Natural killer cell (primary cell): Measurements from ENCODE around the gene IFI6. TPM values are rescaled to one million over a fixed set of nuclear protein-coding genes. Genes with fewer than 3 reads are reported as not detected.

Source experiments
- ATAC-seq, 3 donors: fragments of 150-1000 bp in 2 of 3; fragments of 200-7000 bp in 1 of 3; cut with Tn5 transposase; 1 replicate in 1 of 3; 2 replicates in 2 of 3; pipeline ENCODE4 v1.10.0; 2021; ENCODE audit warnings: mild to moderate bottlenecking in 2 of 3, moderate library complexity in 2 of 3
- DNase-seq, 2 donors: peaks; one replicate each; pipeline versions ENCODE4 v3.0.0 to v3.0.0-alpha.2; 2013 to 2021; ENCODE audit warnings: mixed read lengths in 1 of 2
- H3K27ac ChIP-seq: one replicate; pipeline ENCODE4 v1.5.1; 2013; ENCODE audit warnings: mild to moderate bottlenecking, low read length
- H3K27me3 ChIP-seq: one replicate; pipeline ENCODE4 v1.6.1; 2013; ENCODE audit warnings: low read length; ENCODE audit not compliant: control insufficient read depth, insufficient read depth
- H3K36me3 ChIP-seq: one replicate; pipeline ENCODE4 v1.6.1; 2013; ENCODE audit warnings: low read length; ENCODE audit not compliant: control insufficient read depth, insufficient read depth
- H3K4me1 ChIP-seq: one replicate; pipeline ENCODE4 v1.6.1; 2013; ENCODE audit warnings: low read length; ENCODE audit not compliant: control insufficient read depth, insufficient read depth
- H3K4me3 ChIP-seq: one replicate; pipeline ENCODE4 v1.5.1; 2013; ENCODE audit warnings: low read length
- H3K9me3 ChIP-seq: one replicate; pipeline ENCODE4 v1.6.1; 2013; ENCODE audit warnings: low read length; ENCODE audit not compliant: control insufficient read depth, insufficient read depth
- H3K27ac Mint-ChIP-seq, 2 donors: one replicate each; pipeline ENCODE4 v1.8.0; 2022; ENCODE audit warnings: mild to moderate bottlenecking in 2 of 2, mixed read lengths in 2 of 2, moderate library complexity in 1 of 2
- H3K27me3 Mint-ChIP-seq, 2 donors: one replicate each; pipeline ENCODE4 v1.8.0; 2022; ENCODE audit warnings: low read depth in 2 of 2, mixed read lengths in 2 of 2
- H3K36me3 Mint-ChIP-seq: one replicate; pipeline ENCODE4 v1.8.0; 2022; ENCODE audit warnings: mixed read lengths
- H3K4me1 Mint-ChIP-seq, 2 donors: one replicate each; pipeline ENCODE4 v1.8.0; 2022; ENCODE audit warnings: mixed read lengths in 2 of 2
- H3K4me3 Mint-ChIP-seq: one replicate; pipeline ENCODE4 v1.8.0; 2022; ENCODE audit warnings: mild to moderate bottlenecking, moderate library complexity, mixed read lengths
- H3K9me3 Mint-ChIP-seq, 2 donors: one replicate each; pipeline ENCODE4 v1.8.0; 2022; ENCODE audit warnings: mixed read lengths in 2 of 2
- WGBS: methylation state at CpG from one replicate; pipeline ENCODE4 v1.1.7; 2013; ENCODE audit warnings: missing lambda C conversion rate; ENCODE audit not compliant: insufficient coverage; 5-methylcytosine and 5-hydroxymethylcytosine counted together
- intact Hi-C: fragments of 100-400 bp; cut with micrococcal nuclease; formaldehyde crosslinking; loops from one replicate; pipeline ENCODE4 v1.14.2; 2022
- total RNA-seq, 4 donors: library from RNA; stranded (reverse); fragments of 120-200 nt in 1 of 4; gene quantifications; one replicate each; pipeline versions ENCODE4 v1.2.3 to v1.2.4, GENCODE V29; 2013 to 2022
- TF ChIP-seq, protein P1 (sequence below): fragments of 200-600 bp; IDR thresholded peaks from one replicate; pipeline ENCODE4 v1.8.0; 2022; ENCODE audit warnings: antibody characterized with exemption

IFI6 gene
- total RNA-seq, 3 donors from 2014 or later (not counting 1 experiment from before 2014, with no cell fraction given): 26.7 to 36.0 (median 34.8) TPM

DNA sequence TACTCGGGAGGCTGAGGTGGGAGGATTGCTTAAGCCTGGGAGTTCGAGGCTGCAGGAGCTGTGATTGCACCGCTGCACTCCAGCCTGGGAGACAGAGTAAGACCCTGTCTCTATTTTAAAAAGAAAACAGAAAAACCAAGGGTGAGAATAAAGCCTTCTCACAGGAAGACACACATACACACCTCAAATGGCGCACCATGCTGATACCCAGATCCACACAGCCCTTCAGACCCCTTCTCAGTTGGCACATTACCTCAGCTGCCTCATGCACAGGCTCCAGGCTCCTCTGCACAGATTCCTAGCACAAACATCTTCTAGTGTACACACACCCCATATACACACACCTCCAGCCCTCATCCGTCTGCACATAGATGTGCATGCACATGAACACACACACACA is 44.9 kb downstream of the IFI6 start:
- Histone ChIP-seq H3K4me3 (peak overlapping the region; percentile 63), H3K36me3 (peaks cover 23% of the 10 kb centered on the region), H3K27ac (peak overlapping the region; percentile 90), H3K9me3 (no peaks in the 10 kb centered on the region), H3K4me1 (peaks cover 98% of the 10 kb centered on the region), H3K27me3 (no peaks in the 10 kb centered on the region)
- WGBS: 41% methylated on average over 5 of the region's 5 CpGs
- no peaks in the 10 kb centered on the region for H3K36me3 Mint-ChIP-seq
- ATAC-seq: peak; percentile 43 to 65 (median 64)
- peak in 1 of 2 donors; percentile 42 for DNase-seq
- H3K4me1 Mint-ChIP-seq: peaks cover 60 to 67% of the 10 kb centered on the region in 2 donors
- TF ChIP-seq, protein P1, sequence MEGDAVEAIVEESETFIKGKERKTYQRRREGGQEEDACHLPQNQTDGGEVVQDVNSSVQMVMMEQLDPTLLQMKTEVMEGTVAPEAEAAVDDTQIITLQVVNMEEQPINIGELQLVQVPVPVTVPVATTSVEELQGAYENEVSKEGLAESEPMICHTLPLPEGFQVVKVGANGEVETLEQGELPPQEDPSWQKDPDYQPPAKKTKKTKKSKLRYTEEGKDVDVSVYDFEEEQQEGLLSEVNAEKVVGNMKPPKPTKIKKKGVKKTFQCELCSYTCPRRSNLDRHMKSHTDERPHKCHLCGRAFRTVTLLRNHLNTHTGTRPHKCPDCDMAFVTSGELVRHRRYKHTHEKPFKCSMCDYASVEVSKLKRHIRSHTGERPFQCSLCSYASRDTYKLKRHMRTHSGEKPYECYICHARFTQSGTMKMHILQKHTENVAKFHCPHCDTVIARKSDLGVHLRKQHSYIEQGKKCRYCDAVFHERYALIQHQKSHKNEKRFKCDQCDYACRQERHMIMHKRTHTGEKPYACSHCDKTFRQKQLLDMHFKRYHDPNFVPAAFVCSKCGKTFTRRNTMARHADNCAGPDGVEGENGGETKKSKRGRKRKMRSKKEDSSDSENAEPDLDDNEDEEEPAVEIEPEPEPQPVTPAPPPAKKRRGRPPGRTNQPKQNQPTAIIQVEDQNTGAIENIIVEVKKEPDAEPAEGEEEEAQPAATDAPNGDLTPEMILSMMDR: no peak
- H3K27ac Mint-ChIP-seq: no peak overlapping the region
- no peak overlapping the region for H3K4me3 Mint-ChIP-seq
- no peaks in the 10 kb centered on the region for H3K9me3 Mint-ChIP-seq
- intact Hi-C loops: no loop called here
- no peaks in the 10 kb centered on the region for H3K27me3 Mint-ChIP-seq

DNA sequence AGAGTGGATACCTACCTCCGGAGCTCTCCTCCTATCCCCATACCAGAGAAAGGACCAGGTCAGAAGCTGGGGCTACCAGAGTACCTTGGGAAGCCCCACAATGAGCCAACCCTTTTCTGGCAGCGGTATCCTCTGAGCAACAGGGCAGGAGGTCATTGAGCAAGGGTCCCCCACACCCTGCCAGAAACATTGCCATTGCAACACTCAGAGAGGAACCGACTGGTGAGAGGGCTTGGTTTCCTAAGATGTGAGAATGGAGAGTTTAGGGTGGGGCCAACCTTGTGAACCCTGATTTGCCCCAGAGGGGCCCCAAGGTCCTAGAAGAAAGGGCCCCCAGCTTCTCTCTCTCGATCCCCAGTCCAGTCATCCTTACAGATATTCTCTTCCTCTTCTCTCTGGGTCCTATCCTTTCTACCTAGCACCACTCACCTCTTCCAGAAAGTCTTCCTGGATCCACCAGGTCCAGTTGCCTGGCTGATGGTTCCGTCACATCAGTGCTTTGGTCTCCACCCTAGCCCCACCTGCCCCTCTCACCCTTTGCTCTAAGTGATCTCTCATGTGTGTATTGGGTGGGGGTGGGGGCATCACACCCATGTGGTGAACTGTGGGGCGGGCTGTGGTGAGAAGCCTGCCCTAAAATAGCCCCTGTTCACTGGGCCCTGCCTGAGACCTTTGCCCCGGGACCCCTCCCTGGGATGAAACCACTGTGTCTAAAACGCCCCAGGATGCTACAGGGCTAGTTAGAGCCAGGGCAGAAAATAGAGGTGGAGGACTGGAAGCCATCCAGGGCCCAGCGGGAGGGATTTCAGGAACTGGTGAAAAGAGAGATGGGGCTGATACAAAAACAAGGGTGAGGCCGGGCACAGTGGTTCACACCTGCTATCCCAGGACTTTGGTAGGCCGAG is 45.7 kb downstream of the IFI6 start:
- no peaks in the 10 kb centered on the region for H3K9me3 Mint-ChIP-seq
- Histone ChIP-seq H3K9me3 (no peaks in the 10 kb centered on the region), H3K36me3 (peaks cover 31% of the 10 kb centered on the region), H3K4me1 (peaks cover 98% of the 10 kb centered on the region), H3K27me3 (no peaks in the 10 kb centered on the region), H3K4me3 (peak overlapping the region; percentile 63), H3K27ac (peak overlapping the region; percentile 90)
- no peak overlapping the region for H3K4me3 Mint-ChIP-seq
- peaks cover 56 to 61% of the 10 kb centered on the region in 2 donors for H3K4me1 Mint-ChIP-seq
- intact Hi-C loops: loop anchor here (1.0 kb wide), 1 partner anchor 17 kb away; no protein-coding TSS in a partner anchor
- ATAC-seq: peak; percentile 42 to 69 (median 52)
- H3K27ac Mint-ChIP-seq: no peak overlapping the region
- H3K27me3 Mint-ChIP-seq: no peaks in the 10 kb centered on the region
- DNase-seq: peak in 1 of 2 donors; percentile 48
- WGBS: 14% methylated on average over 10 of the region's 11 CpGs
- no peaks in the 10 kb centered on the region for H3K36me3 Mint-ChIP-seq
- TF ChIP-seq, protein P1: no peak

DNA sequence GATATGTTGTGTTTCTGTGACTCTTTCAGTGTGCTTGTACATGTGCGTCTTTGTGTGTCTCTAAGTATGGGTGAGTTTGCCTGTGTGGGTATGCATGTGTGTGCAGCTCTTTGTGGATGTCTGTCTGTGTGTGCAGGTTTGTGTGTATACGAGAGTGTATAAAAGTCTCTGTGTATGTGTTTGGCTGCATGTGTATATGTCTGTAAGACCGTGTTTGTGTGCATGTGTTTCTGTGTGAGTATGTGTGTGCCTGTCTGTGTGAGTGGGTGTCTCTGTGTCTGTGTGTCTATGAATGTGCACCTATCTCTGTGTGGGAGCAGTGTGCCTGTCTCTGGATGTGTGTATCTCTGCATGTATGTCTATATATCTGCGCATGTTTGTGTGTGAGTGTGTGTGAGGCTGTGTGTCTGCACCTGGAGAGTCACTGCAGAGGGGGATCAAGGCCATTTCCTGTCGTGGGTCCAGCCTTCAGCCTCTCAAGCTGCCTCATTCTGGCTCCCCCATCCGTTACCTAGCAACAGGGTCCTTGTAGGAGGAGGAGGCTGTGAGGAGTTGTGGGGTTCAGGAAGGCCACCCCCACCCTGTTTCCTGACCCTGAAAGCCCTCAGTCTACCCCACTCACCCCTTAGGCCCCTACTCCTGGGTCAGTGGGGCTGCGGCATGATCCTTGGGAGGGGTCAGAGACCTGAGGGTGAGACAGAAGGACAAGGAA is 47.4 kb downstream of the IFI6 start:
- Histone ChIP-seq H3K4me1 (peaks cover 95% of the 10 kb centered on the region), H3K27me3 (no peaks in the 10 kb centered on the region), H3K9me3 (no peaks in the 10 kb centered on the region), H3K4me3 (peak overlapping the region; percentile 63), H3K27ac (peak overlapping the region; percentile 90), H3K36me3 (peaks cover 42% of the 10 kb centered on the region)
- H3K4me3 Mint-ChIP-seq: no peak overlapping the region
- no peaks in the 10 kb centered on the region for H3K27me3 Mint-ChIP-seq
- ATAC-seq (peak in 1 of 3 donors; percentile 1), DNase-seq (peak in 1 of 2 donors; percentile 29)
- TF ChIP-seq, protein P1: no peak
- peaks cover 49 to 50% of the 10 kb centered on the region in 2 donors for H3K4me1 Mint-ChIP-seq
- WGBS: 23% methylated on average over 6 of the region's 7 CpGs
- no peaks in the 10 kb centered on the region for H3K36me3 Mint-ChIP-seq
- no peak overlapping the region for H3K27ac Mint-ChIP-seq
- intact Hi-C loops: loop anchor here (1.0 kb wide), 1 partner anchor 9 kb away; no protein-coding TSS in a partner anchor
- no peaks in the 10 kb centered on the region for H3K9me3 Mint-ChIP-seq
